Esophagus muscularis mucosa (tissue), 4 donors: ENCODE results near the gene ATG2B. TPM values are rescaled to one million over a fixed set of nuclear protein-coding genes. Genes with fewer than 3 reads are reported as not detected.

Experiments used
- small RNA-seq, 3 donors: library from RNA; depleted of rRNA; stranded (forward); fragments of <200 nt; gene quantifications; one replicate each; pipeline ENCODE3, GENCODE V24; 2016
- total RNA-seq, 4 donors: library from RNA; depleted of rRNA; stranded (reverse); fragments of >200 nt; gene quantifications; one replicate each; pipeline versions ENCODE4 v1.1.0 to v1.2.1, GENCODE V29; 2016

Gene ATG2B
- total RNA-seq, 4 donors from 2014 or later: 18.2 to 26.6 (median 23.1) TPM

Small RNA genes within 50 kb of the gene (small RNA-seq; reads per million reads assigned to genes)
- gene RNU2-33P: 0 reads per million in 3 donors

Other genes starting within 250 kb of the ATG2B start
- 10 to 100 TPM in 2 of 4 donors, 1 to 10 TPM in 2; 5.8 to 16.1 (median 10.0) TPM for gene BDKRB2, start 158.5 kb downstream of the ATG2B start, total RNA-seq
- 1 to 10 TPM in 2 of 4 donors, under 1 TPM in 2; 0.39 to 7.0 (median 1.4) TPM for gene BDKRB1, start 107.1 kb downstream of the ATG2B start, total RNA-seq
- 10 to 100 TPM; 10.4 to 22.0 (median 13.1) TPM for gene GSKIP, start 185 bp upstream of the ATG2B start, total RNA-seq
- gene AK7, start 28.8 kb upstream of the ATG2B start, total RNA-seq: 1 to 10 TPM in 2 of 4 donors, under 1 TPM in 2; 0.42 to 3.6 (median 1.8) TPM
- gene PAPOLA, start 139.0 kb upstream of the ATG2B start, total RNA-seq: 100 to 1,000 TPM; 105 to 155 (median 116) TPM